Measurements from ENCODE around the gene EGFR.

The EGFR gene

DNA sequence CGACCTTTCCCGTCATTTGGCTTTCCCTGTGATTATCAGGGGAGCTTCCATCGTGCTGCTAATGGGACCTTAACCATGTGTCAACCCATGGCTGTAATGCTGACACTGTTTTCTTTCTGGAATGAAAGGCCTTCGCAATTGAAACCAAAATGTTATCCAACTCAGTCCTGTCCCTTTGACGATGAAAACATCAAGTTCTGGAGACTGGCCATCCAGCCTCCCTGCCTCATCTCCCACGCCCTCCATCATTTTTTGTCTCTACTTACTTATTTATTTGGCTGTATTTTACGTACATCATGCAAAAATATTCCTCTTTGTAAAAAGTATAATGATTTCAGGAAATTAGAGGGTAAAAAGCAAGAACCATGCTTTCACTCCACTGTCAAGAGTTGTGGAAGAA is 69.8 kb downstream of the EGFR start:
- in situ Hi-C loops (cut with MboI; ENCODE audit: low sequenced_read_pairs, unreplicated experiment), result no loop called here
- no peak for DNase-seq (ENCODE audit: low spot score)
- TF ChIP-seq, protein P1, sequence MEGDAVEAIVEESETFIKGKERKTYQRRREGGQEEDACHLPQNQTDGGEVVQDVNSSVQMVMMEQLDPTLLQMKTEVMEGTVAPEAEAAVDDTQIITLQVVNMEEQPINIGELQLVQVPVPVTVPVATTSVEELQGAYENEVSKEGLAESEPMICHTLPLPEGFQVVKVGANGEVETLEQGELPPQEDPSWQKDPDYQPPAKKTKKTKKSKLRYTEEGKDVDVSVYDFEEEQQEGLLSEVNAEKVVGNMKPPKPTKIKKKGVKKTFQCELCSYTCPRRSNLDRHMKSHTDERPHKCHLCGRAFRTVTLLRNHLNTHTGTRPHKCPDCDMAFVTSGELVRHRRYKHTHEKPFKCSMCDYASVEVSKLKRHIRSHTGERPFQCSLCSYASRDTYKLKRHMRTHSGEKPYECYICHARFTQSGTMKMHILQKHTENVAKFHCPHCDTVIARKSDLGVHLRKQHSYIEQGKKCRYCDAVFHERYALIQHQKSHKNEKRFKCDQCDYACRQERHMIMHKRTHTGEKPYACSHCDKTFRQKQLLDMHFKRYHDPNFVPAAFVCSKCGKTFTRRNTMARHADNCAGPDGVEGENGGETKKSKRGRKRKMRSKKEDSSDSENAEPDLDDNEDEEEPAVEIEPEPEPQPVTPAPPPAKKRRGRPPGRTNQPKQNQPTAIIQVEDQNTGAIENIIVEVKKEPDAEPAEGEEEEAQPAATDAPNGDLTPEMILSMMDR (IDR thresholded peaks at IDR 0.05; ENCODE audit: borderline replicate concordance, control extremely low read depth, extremely low read depth, insufficient read depth, missing control alignments), result no peak

DNA sequence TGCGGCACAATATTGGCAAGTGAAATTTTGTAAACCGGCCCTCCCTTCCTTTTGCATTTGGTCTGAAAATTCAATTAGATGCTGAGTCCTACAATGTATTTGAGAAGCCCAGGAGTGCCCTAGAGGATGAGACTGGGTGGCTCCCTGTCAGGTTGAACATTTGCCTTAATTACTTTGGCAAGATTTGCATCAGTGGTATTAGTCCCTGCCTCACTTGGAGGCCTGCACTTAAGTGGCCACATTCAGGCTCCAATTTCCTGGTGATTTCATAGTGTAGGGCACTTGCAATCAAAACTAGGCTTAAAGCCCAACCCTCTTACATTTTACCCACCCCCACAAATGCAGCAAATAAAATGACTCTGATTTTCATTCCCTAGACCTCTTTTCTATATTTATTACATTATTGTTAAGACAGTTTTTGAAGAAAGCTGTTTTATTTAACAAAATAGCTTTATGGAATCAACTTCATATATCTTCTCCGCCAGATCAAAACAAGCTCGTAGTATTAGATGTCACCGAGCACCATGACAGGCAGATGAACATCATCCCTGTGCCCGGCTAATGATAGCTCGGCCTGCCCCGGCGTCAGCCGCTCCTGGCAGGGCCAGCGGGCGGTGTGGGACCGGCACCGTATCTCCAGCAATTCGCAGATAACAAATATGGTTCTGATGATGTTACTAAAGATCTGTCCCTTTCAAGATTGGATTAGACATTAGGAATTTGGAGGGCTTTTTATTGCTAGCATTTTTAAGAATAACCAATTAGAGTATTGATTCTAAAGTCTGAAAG is 73.6 kb downstream of the EGFR start:
- TF ChIP-seq, protein P1 (IDR thresholded peaks at IDR 0.05; ENCODE audit: borderline replicate concordance, control extremely low read depth, extremely low read depth, insufficient read depth, missing control alignments), result no peak
- in situ Hi-C loops (cut with MboI; ENCODE audit: low sequenced_read_pairs, unreplicated experiment), result no loop called here
- no peak for DNase-seq (ENCODE audit: low spot score)

DNA sequence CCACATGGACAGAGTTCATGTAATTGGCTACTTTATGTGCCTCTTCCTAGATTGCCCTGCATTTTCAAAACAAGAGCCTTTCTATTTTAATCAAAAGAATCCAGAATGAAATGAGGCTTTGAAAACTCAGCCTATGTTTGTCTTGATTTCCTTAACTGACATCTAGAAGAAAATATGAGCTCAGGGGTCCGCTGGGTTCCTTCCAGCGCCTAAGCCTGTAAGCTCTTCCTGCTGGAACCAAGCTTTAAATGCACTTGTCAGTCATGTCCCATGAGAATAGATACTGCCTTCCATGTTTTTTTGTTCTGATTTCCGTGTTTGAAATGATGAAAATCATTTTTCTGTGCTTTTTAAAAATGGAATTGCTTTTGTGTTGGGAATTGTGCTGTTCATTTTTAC is 74.2 kb downstream of the EGFR start:
- no peak for DNase-seq (ENCODE audit: low spot score)
- TF ChIP-seq, protein P1 (IDR thresholded peaks at IDR 0.05; ENCODE audit: borderline replicate concordance, control extremely low read depth, extremely low read depth, insufficient read depth, missing control alignments), result no peak
- in situ Hi-C loops (cut with MboI; ENCODE audit: low sequenced_read_pairs, unreplicated experiment), result no loop called here

DNA sequence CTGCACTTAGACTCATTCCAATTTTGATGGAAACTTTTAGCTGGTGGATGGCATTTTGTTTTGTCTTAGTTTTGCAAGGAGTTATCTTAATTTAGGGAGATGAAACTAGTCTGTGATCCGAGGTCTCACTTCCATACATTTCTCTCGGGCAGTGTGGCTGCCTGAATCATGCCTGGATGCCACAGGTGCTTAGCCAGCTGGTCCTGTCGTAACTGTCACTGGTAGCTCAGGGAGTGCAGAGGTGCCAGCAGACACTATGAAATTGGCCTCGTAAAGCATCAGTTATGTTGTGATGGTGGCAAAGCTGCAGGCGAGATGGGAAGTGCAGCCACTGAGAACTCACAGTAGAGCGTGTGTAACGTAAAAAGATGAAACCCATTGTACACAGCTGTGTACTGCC is 74.9 kb downstream of the EGFR start:
- DNase-seq (ENCODE audit: low spot score), result no peak
- TF ChIP-seq, protein P1 (IDR thresholded peaks at IDR 0.05; ENCODE audit: borderline replicate concordance, control extremely low read depth, extremely low read depth, insufficient read depth, missing control alignments), result no peak
- in situ Hi-C loops (cut with MboI; ENCODE audit: low sequenced_read_pairs, unreplicated experiment), result no loop called here

DNA sequence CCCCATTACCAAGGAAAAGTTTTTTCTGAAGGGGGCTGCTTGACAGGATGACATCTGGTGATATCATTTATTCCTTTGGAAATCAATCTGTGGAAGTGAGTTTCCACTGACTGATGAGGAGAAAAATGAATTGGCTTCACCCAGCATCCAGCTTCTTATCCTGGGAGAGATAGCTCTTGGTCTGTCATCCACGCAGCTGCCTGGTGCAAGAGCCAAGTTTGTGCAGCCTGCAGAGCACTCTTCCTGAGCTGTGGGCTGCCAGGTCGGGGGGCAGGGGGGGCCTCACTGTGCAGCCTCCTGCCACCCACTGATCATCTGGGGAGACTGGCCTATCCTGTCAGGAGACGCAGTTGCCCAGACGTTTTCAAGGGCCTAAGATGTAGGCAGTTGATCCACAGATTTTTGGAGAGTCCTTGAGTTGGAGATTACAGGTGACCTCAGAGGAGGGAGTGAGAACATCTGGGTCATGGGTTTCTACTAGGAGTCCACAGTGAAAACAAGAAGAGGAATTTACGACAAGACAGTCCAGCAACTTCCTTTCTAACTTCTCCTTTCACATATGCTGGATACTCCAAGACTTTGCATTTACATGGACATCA is 75.4 kb downstream of the EGFR start:
- no peak for DNase-seq (ENCODE audit: low spot score)
- TF ChIP-seq, protein P1 (IDR thresholded peaks at IDR 0.05; ENCODE audit: borderline replicate concordance, control extremely low read depth, extremely low read depth, insufficient read depth, missing control alignments), result no peak
- in situ Hi-C loops (cut with MboI; ENCODE audit: low sequenced_read_pairs, unreplicated experiment), result no loop called here

DNA sequence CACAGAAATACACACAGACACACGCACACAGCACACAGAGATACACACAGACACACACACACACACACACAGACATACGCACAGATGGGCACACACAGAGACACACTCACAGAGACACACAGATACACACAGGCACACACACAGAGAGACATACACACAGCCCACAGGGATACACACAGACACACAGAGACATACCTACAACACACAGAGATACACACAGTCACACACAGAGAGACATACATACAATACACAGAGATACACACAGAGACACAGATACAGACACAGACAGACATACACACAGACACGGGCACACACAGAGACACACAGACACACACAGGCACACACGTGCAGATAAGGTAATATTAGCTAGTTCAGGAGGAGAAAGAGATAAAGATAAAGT is 76.9 kb downstream of the EGFR start:
- TF ChIP-seq, protein P1 (IDR thresholded peaks at IDR 0.05; ENCODE audit: borderline replicate concordance, control extremely low read depth, extremely low read depth, insufficient read depth, missing control alignments), result no peak
- in situ Hi-C loops (cut with MboI; ENCODE audit: low sequenced_read_pairs, unreplicated experiment), result no loop called here
- DNase-seq (ENCODE audit: low spot score), result no peak

All from GM13976 (cell line).